Nephron progenitor cell (in vitro differentiated cells): ENCODE results near the gene CCDC171.

Source experiments
- DNase-seq: peaks from one replicate; pipeline ENCODE4 v3.0.0; 2021
- H3K27ac Mint-ChIP-seq: 2 replicates; pipeline ENCODE4 v1.8.0; 2021; ENCODE audit warnings: mild to moderate bottlenecking, moderate library complexity, mixed read lengths
- H3K27me3 Mint-ChIP-seq: 2 replicates; pipeline ENCODE4 v1.8.0; 2021; ENCODE audit warnings: mild to moderate bottlenecking, low read depth, mixed read lengths; ENCODE audit not compliant: poor library complexity
- H3K36me3 Mint-ChIP-seq: 2 replicates; pipeline ENCODE4 v1.8.0; 2021; ENCODE audit warnings: low read depth, mixed read lengths
- H3K4me1 Mint-ChIP-seq: 2 replicates; pipeline ENCODE4 v1.8.0; 2021; ENCODE audit warnings: mixed read lengths
- H3K4me3 Mint-ChIP-seq: 2 replicates; pipeline ENCODE4 v1.8.0; 2021; ENCODE audit warnings: mild to moderate bottlenecking, moderate library complexity, mixed read lengths
- H3K9me3 Mint-ChIP-seq: 2 replicates; pipeline ENCODE4 v1.8.0; 2021; ENCODE audit warnings: mild to moderate bottlenecking, moderate library complexity, mixed read lengths
- TF ChIP-seq, protein P1 (sequence below): fragments of 200-600 bp; sonication (generic); IDR thresholded peaks from 2 replicates; pipeline ENCODE4 v1.5.0; 2021; ENCODE audit warnings: antibody characterized with exemption

The CCDC171 gene

DNA sequence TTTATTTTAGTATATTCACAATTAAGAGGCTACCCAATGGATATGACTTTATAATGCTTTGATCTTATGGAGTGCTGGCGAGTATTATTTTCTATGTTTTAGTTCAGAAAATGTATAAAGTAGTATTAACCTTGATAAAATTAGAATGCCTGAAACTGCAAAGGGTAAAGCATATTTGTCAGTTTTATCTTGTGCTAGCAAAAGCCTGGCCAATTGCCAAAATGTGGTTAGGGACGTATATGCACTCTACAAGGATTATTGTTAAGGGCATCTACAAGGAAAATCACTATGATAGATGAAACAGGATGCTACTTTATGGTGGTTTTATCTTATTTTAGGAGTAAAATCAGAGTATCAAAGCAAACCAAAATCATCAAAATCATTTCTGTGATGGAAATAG is 281.7 kb downstream of the CCDC171 start:
- Mint-ChIP-seq H3K27ac (no peak overlapping the region), H3K4me3 (no peak overlapping the region), H3K4me1 (no peaks in the 10 kb centered on the region), H3K9me3 (no peaks in the 10 kb centered on the region), H3K36me3 (no peaks in the 10 kb centered on the region), H3K27me3 (no peaks in the 10 kb centered on the region)
- DNase-seq = no peak
- TF ChIP-seq, protein P1, sequence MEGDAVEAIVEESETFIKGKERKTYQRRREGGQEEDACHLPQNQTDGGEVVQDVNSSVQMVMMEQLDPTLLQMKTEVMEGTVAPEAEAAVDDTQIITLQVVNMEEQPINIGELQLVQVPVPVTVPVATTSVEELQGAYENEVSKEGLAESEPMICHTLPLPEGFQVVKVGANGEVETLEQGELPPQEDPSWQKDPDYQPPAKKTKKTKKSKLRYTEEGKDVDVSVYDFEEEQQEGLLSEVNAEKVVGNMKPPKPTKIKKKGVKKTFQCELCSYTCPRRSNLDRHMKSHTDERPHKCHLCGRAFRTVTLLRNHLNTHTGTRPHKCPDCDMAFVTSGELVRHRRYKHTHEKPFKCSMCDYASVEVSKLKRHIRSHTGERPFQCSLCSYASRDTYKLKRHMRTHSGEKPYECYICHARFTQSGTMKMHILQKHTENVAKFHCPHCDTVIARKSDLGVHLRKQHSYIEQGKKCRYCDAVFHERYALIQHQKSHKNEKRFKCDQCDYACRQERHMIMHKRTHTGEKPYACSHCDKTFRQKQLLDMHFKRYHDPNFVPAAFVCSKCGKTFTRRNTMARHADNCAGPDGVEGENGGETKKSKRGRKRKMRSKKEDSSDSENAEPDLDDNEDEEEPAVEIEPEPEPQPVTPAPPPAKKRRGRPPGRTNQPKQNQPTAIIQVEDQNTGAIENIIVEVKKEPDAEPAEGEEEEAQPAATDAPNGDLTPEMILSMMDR = no peak

DNA sequence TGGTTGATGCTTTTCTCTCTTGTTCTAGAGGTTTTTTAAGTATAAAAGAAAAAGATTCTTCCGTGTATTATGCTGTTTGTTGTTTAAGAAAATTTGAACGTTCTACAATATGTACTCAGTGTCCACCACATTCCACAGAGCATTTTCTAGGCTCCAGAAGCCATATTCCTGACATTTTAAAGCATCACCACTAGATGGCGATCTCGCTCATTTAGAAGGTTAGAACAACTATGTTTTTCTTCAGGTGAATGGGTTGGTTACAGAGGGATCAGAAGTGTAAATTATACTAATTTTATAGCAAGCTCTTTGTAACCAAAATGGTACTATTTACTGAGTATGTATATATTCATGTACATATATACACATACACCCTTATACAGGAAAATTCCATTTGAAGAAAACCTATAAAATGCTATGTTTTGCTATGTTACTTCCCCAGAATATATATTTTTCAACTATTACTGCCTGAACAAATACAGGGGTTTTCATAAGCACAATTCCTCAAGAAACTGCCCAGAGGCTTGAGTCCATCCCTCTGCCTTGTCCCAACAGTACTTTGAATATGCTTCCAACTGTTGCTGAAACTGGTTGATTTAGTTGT is 284.3 kb downstream of the CCDC171 start:
- H3K4me3 Mint-ChIP-seq = no peak overlapping the region
- no peaks in the 10 kb centered on the region for H3K36me3 Mint-ChIP-seq
- H3K27me3 Mint-ChIP-seq = no peaks in the 10 kb centered on the region
- H3K27ac Mint-ChIP-seq = no peak overlapping the region
- peak; percentile 54 for DNase-seq
- TF ChIP-seq, protein P1 = peak; percentile 82
- no peaks in the 10 kb centered on the region for H3K9me3 Mint-ChIP-seq
- H3K4me1 Mint-ChIP-seq = no peaks in the 10 kb centered on the region

DNA sequence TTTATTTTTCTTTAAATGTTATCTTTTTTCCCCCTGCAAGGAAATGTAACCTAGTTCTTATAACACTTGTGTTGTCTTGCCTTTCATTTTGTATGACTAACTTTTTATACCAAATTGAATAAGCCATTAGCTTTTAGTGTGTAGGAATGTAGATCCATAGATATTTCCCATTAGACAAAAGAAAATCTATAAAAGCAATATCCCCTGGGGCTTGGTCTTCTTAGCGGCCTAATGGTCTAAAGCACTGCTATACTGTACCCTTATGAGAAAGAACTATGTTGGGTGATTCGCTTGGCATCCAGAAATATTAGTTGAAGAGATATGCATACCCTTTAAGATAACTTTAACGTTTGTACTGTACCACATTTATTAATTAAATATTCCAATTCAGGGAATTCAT is 289.2 kb downstream of the CCDC171 start:
- no peaks in the 10 kb centered on the region for H3K36me3 Mint-ChIP-seq
- no peaks in the 10 kb centered on the region for H3K4me1 Mint-ChIP-seq
- H3K27ac Mint-ChIP-seq = no peak overlapping the region
- H3K9me3 Mint-ChIP-seq = no peaks in the 10 kb centered on the region
- no peak overlapping the region for H3K4me3 Mint-ChIP-seq
- H3K27me3 Mint-ChIP-seq = no peaks in the 10 kb centered on the region
- TF ChIP-seq, protein P1 = no peak
- no peak for DNase-seq

DNA sequence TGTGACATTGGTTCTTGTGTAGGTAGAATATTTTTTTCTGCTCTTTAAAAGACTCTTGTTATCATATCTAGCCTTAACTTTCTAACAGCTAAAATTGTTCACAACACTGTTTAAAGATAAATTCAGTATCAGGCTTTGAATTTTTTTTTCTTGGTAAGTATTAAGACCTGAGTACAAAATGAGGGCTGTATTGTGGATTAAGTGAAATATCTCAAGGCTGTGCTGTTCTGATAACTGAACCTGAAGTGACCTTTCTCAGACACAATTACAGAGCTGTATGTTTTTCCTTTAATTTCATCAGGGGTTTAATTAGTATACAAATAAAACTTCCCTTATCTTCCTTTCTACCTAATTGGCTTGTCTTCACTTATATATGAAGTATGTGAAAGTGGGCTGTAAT is 290.5 kb downstream of the CCDC171 start:
- Mint-ChIP-seq H3K27ac (no peak overlapping the region), H3K4me1 (no peaks in the 10 kb centered on the region), H3K4me3 (no peak overlapping the region), H3K9me3 (no peaks in the 10 kb centered on the region), H3K36me3 (no peaks in the 10 kb centered on the region), H3K27me3 (no peaks in the 10 kb centered on the region)
- no peak for DNase-seq
- TF ChIP-seq, protein P1 = no peak

DNA sequence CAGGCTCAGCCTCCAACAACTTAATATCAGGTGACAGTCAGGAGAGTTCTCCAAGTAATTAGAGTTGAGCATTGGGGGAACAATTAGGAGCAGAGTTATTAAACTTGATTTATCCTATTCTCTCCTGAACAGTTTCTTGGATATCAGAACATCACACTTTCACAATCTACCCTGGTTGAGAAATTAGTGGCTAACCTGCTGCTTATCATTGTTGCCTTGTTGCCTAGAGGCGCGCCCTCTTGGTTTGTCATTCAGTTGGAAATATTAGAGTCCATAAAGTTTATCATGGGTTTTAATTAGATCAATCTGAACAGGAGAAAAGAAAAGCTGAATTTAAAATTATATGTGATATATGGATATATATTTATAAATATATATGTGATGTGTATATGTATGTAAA is 291.1 kb downstream of the CCDC171 start:
- Mint-ChIP-seq H3K27me3 (no peaks in the 10 kb centered on the region), H3K4me1 (no peaks in the 10 kb centered on the region), H3K36me3 (no peaks in the 10 kb centered on the region), H3K27ac (no peak overlapping the region), H3K9me3 (no peaks in the 10 kb centered on the region), H3K4me3 (no peak overlapping the region)
- DNase-seq = no peak
- TF ChIP-seq, protein P1 = no peak

DNA sequence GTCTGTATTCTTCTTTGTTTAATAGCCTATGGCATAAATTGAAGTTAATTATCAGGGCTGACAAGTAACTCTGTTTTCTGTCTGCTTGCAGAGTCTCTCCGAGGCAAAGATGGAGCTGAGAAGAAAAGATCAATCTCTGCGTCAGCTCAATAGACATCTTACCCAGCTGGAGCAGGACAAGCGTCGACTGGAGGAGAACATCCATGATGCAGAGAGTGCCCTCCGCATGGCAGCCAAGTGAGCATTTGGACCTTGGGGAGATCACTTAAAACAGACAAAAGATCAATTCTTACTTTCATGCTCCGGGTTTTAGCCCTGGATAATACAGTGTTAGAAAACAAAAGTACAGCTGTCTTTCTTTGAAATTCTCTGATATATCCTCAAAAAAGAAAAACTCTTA is 293.8 kb downstream of the CCDC171 start:
- Mint-ChIP-seq H3K4me3 (no peak overlapping the region), H3K9me3 (no peaks in the 10 kb centered on the region), H3K27me3 (no peaks in the 10 kb centered on the region), H3K36me3 (no peaks in the 10 kb centered on the region), H3K27ac (no peak overlapping the region), H3K4me1 (no peaks in the 10 kb centered on the region)
- no peak for DNase-seq
- TF ChIP-seq, protein P1 = no peak
